ENCODE data around the gene CES2.
"Not testable (repeated sequence)": the region's sequence is repeated elsewhere in the genome, so short reads cannot be mapped to it uniquely, and the experiment has no call there.

Gene CES2

GRCh38 chr16:66986559-66986958, 51.2 kb downstream of the CES2 start:
- DNase-seq = no peak

DNA sequence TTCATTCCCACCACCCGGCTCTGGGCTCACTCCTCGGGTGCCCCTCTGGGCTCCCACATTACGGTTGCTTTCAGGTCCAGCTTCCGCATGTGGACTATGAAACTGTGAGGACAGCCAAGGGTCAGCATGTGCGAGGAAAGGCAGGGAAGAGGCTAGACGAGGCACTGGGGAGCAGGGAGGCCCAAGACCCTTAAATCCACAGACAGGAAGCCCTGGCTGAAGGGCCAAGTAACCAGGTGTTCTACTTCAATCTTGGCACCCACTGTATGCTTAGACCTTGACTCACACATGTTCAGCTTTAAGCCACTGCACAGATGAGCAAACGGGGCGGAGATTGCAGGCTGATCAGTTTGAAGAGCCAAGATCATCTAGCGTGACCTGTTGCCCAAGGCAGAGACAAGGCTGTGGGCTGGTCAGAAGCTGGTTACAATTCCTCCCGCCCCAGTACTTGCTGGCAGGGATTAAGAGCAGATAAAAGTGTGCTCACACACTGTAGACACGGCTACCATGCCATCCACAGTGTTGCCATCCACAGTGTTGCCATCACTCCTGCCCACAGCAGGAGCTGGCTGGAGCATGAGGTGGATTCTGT, 53.0 kb downstream of the CES2 start, which contains the start of gene CES4A:
Gene CES4A, plus strand, starts transcription at position 393 of the 592 bp plus-strand sequence. Its CDS starts 184 bp downstream, at position 577.
- DNase-seq = no peak

- no peak for DNase-seq
Observed at GRCh38 chr16:66991545-66992077, 56.3 kb downstream of the CES2 start.

- DNase-seq = not testable (repeated sequence)
Observed at GRCh38 chr16:66993558-66993957, 58.2 kb downstream of the CES2 start.
